ENCODE measurements around the gene SCNN1B.
"Not testable (repeated sequence)": the region's sequence is repeated elsewhere in the genome, so short reads cannot be mapped to it uniquely, and the experiment has no call there.

The SCNN1B gene

DNA sequence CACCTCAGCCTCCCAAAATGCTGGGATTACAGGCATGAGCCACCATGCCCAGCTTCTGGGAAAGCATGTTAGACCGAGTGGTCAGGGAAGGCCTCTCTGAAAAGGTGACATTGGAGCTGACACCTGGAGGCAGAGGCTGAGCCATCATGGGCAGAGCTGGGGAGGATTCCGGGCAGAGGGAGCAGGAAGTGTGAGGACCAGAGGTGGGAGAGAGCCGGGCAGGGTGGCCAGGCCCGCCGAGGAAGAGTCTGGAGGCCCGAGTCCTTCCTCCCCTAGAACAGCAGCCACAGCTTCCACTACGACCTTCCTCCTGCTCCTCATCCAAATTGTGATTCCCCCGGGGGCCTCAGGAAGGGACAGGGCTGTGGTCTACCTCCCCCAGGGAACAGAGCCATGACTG is 76.2 kb downstream of the SCNN1B start:
- Histone ChIP-seq H3K79me2 (no peaks in the 10 kb centered on the region), H3K4me2 (ENCODE audit: low read length) (no peak overlapping the region), H3K36me3 (ENCODE audit: control insufficient read depth, insufficient read depth, low read length) (no peaks in the 10 kb centered on the region), H3K9me3 (ENCODE audit: control insufficient read depth, low read length) (no peaks in the 10 kb centered on the region), H3K27ac (no peak overlapping the region), H3K4me1 (peaks cover 3% of the 10 kb centered on the region), H3K4me3 (ENCODE audit: low read depth, low read length) (no peak overlapping the region), H3K27me3 (ENCODE audit: control insufficient read depth, insufficient read depth, low read length) (no peaks in the 10 kb centered on the region), H2AFZ (no peak overlapping the region), H3K9ac (no peak overlapping the region)
- TF ChIP-seq, protein P1, sequence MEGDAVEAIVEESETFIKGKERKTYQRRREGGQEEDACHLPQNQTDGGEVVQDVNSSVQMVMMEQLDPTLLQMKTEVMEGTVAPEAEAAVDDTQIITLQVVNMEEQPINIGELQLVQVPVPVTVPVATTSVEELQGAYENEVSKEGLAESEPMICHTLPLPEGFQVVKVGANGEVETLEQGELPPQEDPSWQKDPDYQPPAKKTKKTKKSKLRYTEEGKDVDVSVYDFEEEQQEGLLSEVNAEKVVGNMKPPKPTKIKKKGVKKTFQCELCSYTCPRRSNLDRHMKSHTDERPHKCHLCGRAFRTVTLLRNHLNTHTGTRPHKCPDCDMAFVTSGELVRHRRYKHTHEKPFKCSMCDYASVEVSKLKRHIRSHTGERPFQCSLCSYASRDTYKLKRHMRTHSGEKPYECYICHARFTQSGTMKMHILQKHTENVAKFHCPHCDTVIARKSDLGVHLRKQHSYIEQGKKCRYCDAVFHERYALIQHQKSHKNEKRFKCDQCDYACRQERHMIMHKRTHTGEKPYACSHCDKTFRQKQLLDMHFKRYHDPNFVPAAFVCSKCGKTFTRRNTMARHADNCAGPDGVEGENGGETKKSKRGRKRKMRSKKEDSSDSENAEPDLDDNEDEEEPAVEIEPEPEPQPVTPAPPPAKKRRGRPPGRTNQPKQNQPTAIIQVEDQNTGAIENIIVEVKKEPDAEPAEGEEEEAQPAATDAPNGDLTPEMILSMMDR (IDR thresholded peaks at IDR 0.05): no peak

DNA sequence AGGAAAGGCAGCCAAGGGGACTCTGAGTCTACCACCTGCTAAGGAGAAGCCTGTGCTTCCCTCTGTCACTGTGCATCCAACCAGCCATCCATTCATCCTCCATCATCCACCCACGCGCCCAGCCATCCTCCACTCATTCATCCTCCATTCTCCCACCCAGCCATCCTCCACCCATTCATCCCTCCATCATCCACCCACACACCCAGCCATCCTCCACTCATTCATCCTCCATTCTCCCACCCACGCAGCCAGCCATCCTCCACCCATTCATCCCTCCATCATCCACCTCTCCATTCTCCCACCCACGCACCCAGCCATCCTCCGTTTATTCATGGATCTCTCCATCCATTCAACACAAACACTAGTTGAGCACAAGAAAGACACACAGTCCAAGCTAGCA is 76.8 kb downstream of the SCNN1B start:
- Histone ChIP-seq H3K9ac (no peak overlapping the region), H3K79me2 (no peaks in the 10 kb centered on the region), H2AFZ (no peak overlapping the region), H3K4me3 (ENCODE audit: low read depth, low read length) (no peak overlapping the region), H3K27ac (no peak overlapping the region), H3K27me3 (ENCODE audit: control insufficient read depth, insufficient read depth, low read length) (no peaks in the 10 kb centered on the region), H3K9me3 (ENCODE audit: control insufficient read depth, low read length) (no peaks in the 10 kb centered on the region), H3K36me3 (ENCODE audit: control insufficient read depth, insufficient read depth, low read length) (no peaks in the 10 kb centered on the region), H3K4me2 (ENCODE audit: low read length) (no peak overlapping the region), H3K4me1 (peaks cover 3% of the 10 kb centered on the region)
- TF ChIP-seq, protein P1 (IDR thresholded peaks at IDR 0.05): no peak

GRCh38 chr16:23379707-23380106 is 77.6 kb downstream of the SCNN1B start:
- Histone ChIP-seq H3K79me2 (no peaks in the 10 kb centered on the region), H3K9me3 (ENCODE audit: control insufficient read depth, low read length) (no peaks in the 10 kb centered on the region), H3K27ac (no peak overlapping the region), H2AFZ (no peak overlapping the region), H3K36me3 (ENCODE audit: control insufficient read depth, insufficient read depth, low read length) (no peaks in the 10 kb centered on the region), H3K27me3 (ENCODE audit: control insufficient read depth, insufficient read depth, low read length) (no peaks in the 10 kb centered on the region), H3K9ac (no peak overlapping the region), H3K4me1 (peaks cover 3% of the 10 kb centered on the region), H3K4me3 (ENCODE audit: low read depth, low read length) (no peak overlapping the region), H3K4me2 (ENCODE audit: low read length) (no peak overlapping the region)
- TF ChIP-seq, protein P1 (IDR thresholded peaks at IDR 0.05): no peak

DNA sequence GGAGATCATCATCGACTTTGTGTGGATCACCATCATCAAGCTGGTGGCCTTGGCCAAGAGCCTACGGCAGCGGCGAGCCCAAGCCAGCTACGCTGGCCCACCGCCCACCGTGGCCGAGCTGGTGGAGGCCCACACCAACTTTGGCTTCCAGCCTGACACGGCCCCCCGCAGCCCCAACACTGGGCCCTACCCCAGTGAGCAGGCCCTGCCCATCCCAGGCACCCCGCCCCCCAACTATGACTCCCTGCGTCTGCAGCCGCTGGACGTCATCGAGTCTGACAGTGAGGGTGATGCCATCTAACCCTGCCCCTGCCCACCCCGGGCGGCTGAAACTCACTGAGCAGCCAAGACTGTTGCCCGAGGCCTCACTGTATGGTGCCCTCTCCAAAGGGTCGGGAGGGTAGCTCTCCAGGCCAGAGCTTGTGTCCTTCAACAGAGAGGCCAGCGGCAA is 78.4 kb downstream of the SCNN1B start:
- H3K9ac ChIP-seq: no peak overlapping the region
- no peaks in the 10 kb centered on the region for H3K79me2 ChIP-seq
- H3K9me3 ChIP-seq (ENCODE audit: control insufficient read depth, low read length): no peaks in the 10 kb centered on the region
- no peaks in the 10 kb centered on the region for H3K36me3 ChIP-seq (ENCODE audit: control insufficient read depth, insufficient read depth, low read length)
- H3K4me1 ChIP-seq: peaks cover 3% of the 10 kb centered on the region
- no peak overlapping the region for H2AFZ ChIP-seq
- TF ChIP-seq, protein P1 (IDR thresholded peaks at IDR 0.05): no peak
- H3K27me3 ChIP-seq (ENCODE audit: control insufficient read depth, insufficient read depth, low read length): no peaks in the 10 kb centered on the region
- no peak overlapping the region for H3K4me3 ChIP-seq (ENCODE audit: low read depth, low read length)
- no peak overlapping the region for H3K4me2 ChIP-seq (ENCODE audit: low read length)
- H3K27ac ChIP-seq: no peak overlapping the region

DNA sequence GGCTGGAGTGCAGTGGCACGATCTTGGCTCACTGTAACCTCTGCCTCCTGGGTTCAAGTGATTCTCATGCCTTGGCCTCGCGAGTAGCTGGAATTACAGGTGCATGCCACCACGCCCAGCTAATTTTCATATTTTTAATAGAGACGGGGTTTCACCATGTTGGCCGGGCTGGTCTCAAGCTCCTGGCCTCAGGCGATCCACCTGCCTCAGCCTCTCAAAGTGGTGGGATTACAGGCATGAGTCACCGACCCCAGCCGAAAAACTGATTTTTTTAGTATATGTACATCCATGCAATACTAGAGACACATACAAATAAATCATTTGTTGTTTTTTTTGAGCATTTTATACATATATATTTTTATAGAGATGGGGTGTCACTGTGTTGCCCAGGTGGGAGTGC is 79.6 kb downstream of the SCNN1B start:
- H3K4me2 ChIP-seq (ENCODE audit: low read length); H3K36me3 ChIP-seq (ENCODE audit: control insufficient read depth, insufficient read depth, low read length): not testable (repeated sequence)

More for the DNA sequence above, 79.6 kb downstream of the SCNN1B start:
- H3K9me3 ChIP-seq (ENCODE audit: control insufficient read depth, low read length); H3K9ac ChIP-seq; H2AFZ ChIP-seq; H3K27me3 ChIP-seq (ENCODE audit: control insufficient read depth, insufficient read depth, low read length); H3K4me3 ChIP-seq (ENCODE audit: low read depth, low read length); H3K27ac ChIP-seq; H3K4me1 ChIP-seq; H3K79me2 ChIP-seq: not testable (repeated sequence)
